OCI-LY3 (cell line): Measurements from ENCODE around the gene KRTAP5-5.

Experiments
- CTCF ChIP-seq: fragments of 200-600, 300-600 bp; sonication (generic); IDR thresholded peaks from 2 replicates; pipeline ENCODE4 v1.5.1; 2014; ENCODE audit warnings: antibody characterized with exemption, low read length, low read depth
- EZH2phosphoT487 ChIP-seq: fragments of 200-600 bp; shearing (Covaris generic); IDR thresholded peaks from 2 replicates; pipeline ENCODE4 v1.6.1; 2018; ENCODE audit warnings: antibody characterized with exemption, mixed run types, low read depth

- TF ChIP-seq CTCF, result no peak
- no peak for TF ChIP-seq EZH2phosphoT487
These were observed 10.1 kb upstream of the KRTAP5-5 start for GRCh38 chr11:1619449-1619848.
